GM12864 (cell line): ENCODE results near the gene C1orf21.

Experiments used
- DNase-seq: peaks from one replicate; pipeline ENCODE4 v3.0.0-alpha.2; 2011; ENCODE audit warnings: low read depth
- H3K4me3 ChIP-seq: 2 replicates; pipeline ENCODE4 v1.5.1; 2011; ENCODE audit warnings: mild to moderate bottlenecking, low read depth, low read length, control low read depth
- CTCF ChIP-seq: IDR thresholded peaks from 2 replicates; pipeline ENCODE4 v1.5.1; 2011; ENCODE audit warnings: low read depth, mild to moderate bottlenecking, moderate library complexity, low read length, control low read depth, inconsistent platforms; ENCODE audit errors: missing control alignments

C1orf21 gene

GRCh38 chr1:184463680-184464079 lies 76.9 kb downstream of the C1orf21 start:
- no peak for DNase-seq
- H3K4me3 ChIP-seq, result no peak overlapping the region
- TF ChIP-seq CTCF, result no peak

GRCh38 chr1:184464757-184465156 lies 77.9 kb downstream of the C1orf21 start:
- no peak for TF ChIP-seq CTCF
- no peak overlapping the region for H3K4me3 ChIP-seq
- DNase-seq, result no peak

GRCh38 chr1:184465489-184466146 lies 78.8 kb downstream of the C1orf21 start:
- no peak for TF ChIP-seq CTCF
- DNase-seq, result no peak
- no peak overlapping the region for H3K4me3 ChIP-seq

GRCh38 chr1:184467295-184467694 lies 80.5 kb downstream of the C1orf21 start:
- DNase-seq, result no peak
- no peak for TF ChIP-seq CTCF
- no peak overlapping the region for H3K4me3 ChIP-seq

GRCh38 chr1:184469396-184469795 lies 82.6 kb downstream of the C1orf21 start:
- no peak for TF ChIP-seq CTCF
- no peak overlapping the region for H3K4me3 ChIP-seq
- no peak for DNase-seq

- no peak overlapping the region for H3K4me3 ChIP-seq
- DNase-seq, result no peak
- TF ChIP-seq CTCF, result no peak
These were observed 84.9 kb downstream of the C1orf21 start for GRCh38 chr1:184471686-184472085.

- TF ChIP-seq CTCF, result no peak
- no peak overlapping the region for H3K4me3 ChIP-seq
- DNase-seq, result no peak
These were observed 85.3 kb downstream of the C1orf21 start for GRCh38 chr1:184472136-184472535.
